ENCODE measurements around the gene ARHGEF12.

Gene ARHGEF12

GRCh38 chr11:120335908-120336640 is at the start of gene ARHGEF12:
TSS of gene ARHGEF12 (plus strand) at chr11:120336413. CDS start at chr11:120337244, 831 bp downstream.
- peak; percentile 99 for DNase-seq

- no peak for DNase-seq
Observed at GRCh38 chr11:120288021-120288420, 48.2 kb upstream of the ARHGEF12 start.

GRCh38 chr11:120289426-120289825 is 46.8 kb upstream of the ARHGEF12 start:
- no peak for DNase-seq

GRCh38 chr11:120290956-120291355 is 45.3 kb upstream of the ARHGEF12 start:
- DNase-seq = no peak

- no peak for DNase-seq
Observed at GRCh38 chr11:120293038-120293800, 43.0 kb upstream of the ARHGEF12 start.

- DNase-seq = no peak
Observed at GRCh38 chr11:120294096-120294495, 42.1 kb upstream of the ARHGEF12 start.

- no peak for DNase-seq
Observed at GRCh38 chr11:120295099-120295498, 41.1 kb upstream of the ARHGEF12 start.

GRCh38 chr11:120296554-120296953 is 39.7 kb upstream of the ARHGEF12 start:
- no peak for DNase-seq

- no peak for DNase-seq
Observed at GRCh38 chr11:120298461-120298860, 37.8 kb upstream of the ARHGEF12 start.

- no peak for DNase-seq
Observed at GRCh38 chr11:120302001-120302805, 34.0 kb upstream of the ARHGEF12 start.

GRCh38 chr11:120303004-120303637 is 33.1 kb upstream of the ARHGEF12 start:
- DNase-seq = peak; percentile 50

GRCh38 chr11:120304526-120304925 is 31.7 kb upstream of the ARHGEF12 start:
- no peak for DNase-seq

GRCh38 chr11:120305286-120305685 is 30.9 kb upstream of the ARHGEF12 start:
- DNase-seq = no peak

GRCh38 chr11:120306519-120307242 is 29.5 kb upstream of the ARHGEF12 start:
- no peak for DNase-seq

GRCh38 chr11:120307476-120307875 is 28.7 kb upstream of the ARHGEF12 start:
- no peak for DNase-seq

- no peak for DNase-seq
Observed at GRCh38 chr11:120308081-120308480, 28.1 kb upstream of the ARHGEF12 start.

GRCh38 chr11:120310870-120311269 is 25.3 kb upstream of the ARHGEF12 start:
- DNase-seq = no peak

GRCh38 chr11:120314861-120315260 is 21.4 kb upstream of the ARHGEF12 start:
- DNase-seq = no peak

- no peak for DNase-seq
Observed at GRCh38 chr11:120316880-120317688, 19.1 kb upstream of the ARHGEF12 start.

- DNase-seq = no peak
Observed at GRCh38 chr11:120317689-120318480, 18.3 kb upstream of the ARHGEF12 start.
